ENCODE results near the gene BIRC7.

Gene BIRC7

DNA sequence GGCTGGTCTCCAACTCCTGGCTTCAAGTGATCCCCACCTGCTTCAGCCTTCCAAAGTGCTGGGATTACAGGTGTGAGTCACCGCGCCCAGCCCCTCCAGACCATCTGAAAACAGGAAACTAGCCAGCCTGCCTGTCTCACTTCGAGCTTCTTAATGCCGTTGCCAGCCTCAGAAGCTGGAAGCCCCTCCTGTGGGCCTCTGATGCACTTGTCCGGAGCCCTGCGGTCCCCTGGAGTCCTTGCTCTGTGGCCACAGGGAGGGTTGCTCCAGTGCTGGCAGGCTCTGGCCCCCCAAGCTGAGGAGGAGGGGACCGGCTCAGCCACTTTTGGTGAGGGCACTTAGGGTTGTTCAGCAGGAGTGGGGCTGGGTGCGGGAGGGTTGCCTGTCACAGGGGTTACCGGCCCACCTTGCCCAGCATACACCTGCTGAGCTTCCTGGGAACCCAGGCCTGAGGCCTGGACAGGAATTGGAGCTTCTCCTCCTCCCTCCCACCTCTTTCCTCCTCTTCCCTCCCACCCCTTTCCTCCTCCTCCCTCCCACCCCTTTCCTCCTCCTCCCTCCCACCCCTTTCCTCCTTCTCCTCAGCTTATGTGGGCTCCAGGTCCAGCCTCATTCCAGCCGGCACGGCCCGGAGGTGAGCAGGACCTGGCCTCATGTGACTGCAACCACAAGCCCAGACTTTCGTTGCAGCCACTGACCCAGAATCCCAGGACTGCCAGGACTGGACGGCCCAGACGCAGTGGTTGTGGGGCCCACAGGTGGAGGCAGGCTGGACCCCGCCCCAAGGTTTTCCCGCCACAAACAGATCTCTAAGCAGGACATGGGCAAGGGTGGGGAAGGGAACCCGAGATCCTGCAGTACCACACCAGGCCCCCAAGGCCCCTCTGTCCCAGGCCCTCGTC, 9.4 kb upstream of the BIRC7 start:
- no peak for DNase-seq

DNA sequence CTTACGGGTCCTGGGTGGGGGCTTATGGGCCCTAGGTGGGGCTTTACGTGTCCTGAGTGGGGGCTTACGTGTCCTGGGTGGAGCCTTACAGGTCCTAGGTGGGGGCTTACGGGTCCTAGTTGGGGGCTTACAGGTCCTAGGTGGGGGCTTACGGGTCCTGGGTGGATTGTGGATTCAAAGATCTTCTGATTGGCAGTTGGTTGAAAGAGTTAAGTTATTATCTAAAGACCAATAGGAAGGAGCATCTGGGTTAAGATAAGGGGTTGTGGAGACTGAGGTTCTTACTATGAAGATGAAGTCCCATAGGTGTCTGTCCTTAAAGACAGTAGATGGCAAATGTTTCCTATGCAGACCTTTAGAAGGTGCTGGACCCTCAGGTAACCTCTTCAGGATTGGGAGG, 8.4 kb upstream of the BIRC7 start:
- DNase-seq: no peak

DNA sequence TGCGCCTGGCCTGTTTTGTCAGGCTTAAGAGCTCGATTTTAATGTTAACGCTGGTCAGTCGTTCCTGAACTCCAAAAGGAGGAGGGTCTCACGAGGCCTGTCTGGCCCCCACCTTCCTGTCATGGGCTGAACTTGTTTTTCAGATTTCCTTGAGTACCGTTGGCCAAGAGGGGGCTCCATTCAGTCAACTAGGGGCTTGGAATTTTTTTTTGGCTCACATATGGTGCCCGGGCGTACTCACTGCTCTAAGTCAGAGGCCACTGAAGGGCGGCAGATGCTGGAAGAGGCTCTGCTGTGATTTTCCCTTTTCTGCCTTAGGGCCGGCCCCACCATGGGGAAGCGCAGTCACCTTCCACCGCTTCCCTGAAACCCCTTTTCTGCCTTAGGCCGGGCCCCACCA, 6.9 kb upstream of the BIRC7 start:
- DNase-seq: no peak

DNA sequence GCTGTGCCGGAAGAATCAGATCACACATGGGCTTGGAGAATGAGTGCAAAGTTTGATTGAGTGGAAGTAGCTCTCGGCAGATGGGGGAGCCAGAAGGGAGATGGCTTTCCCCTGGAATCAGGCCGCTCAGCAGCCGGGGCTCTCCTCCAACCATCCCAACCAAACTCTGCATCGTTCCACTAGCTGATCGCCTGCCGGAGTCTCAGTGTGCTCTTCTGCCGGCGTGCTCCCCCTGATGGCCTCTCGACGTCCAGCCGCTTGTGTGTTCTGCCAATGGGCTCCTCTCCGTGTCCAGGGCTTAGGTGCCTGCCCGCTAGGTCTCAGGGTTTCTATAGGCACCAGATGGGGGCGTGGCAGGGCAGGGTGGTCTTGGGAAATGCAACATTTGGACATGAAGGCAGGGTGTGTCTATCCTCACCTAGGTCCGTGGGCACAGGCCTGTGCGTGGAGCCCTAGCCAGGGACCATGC, 4.9 kb upstream of the BIRC7 start:
- DNase-seq: no peak

DNA sequence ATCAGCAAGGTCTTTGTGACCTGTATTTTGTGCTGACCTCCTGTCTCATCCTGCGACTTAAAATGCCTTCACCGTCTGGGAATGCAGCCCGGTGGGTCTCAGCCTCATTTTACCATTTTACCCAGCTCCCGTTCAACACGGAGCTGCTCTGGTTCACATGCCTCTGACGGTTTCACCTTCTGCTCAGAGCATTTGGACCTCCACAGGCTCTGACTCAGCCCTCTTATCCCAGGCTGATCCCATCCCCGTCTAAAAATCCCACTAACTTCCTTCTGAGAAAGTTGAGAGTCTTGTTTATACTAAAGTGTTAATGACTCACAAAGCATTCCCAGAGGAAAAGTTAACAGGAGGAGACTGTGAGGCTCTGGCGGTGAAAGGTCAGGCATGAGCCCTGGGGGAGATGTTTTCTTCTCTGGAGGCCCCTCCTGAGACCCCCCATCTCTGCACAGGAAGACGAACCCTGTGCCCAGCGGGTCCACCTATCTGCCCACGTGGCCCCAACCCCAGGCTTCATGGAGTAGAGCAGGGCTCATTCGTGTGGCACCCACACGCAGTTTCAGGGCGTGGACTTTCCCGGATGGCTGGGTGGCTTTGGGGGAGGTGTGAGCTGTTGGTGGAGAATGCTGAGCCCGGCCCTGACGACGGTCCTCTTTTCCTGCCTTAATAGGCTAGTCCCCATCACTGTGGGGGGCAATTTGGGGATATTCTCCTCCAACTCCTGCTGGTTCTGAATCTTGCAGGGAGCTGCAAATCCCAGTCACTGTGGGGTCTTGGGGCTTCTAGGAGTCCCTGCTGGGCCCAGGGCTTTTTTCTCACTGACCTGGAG, 3.3 kb upstream of the BIRC7 start:
- no peak for DNase-seq

DNA sequence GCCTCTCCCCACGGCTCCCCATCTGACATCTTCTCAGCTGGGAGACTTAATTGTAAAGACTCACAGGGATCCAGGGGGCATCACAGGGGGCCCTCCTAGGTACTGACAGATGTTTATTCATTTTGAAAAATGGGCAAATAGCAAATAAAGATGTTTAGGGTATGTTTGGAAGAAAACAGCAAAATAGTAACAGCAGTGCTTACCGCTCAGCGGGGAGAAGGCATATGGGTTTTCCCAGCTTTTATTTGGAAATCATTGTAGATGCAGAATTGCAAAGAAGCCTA, 2.7 kb upstream of the BIRC7 start:
- no peak for DNase-seq

DNA sequence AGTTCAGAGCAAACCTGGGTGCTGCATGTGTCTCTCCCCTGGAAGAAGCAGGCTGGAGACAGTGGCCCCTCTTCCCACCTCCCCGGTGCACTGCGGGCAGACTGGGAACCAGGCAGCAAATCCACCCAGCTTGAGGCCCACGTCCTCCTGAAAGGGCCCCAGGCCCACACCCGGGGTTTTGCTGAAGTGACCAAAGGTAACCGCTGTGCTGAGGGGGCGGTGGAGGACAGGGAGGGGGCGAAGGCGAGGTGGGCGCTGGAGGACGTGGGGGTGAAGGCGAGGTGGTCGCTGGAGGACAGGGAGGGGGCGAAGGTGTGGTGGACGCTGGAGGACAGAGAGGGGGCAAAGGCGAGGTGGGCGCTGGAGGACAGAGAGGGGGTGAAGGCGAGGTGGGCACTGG, 1.8 kb upstream of the BIRC7 start:
- DNase-seq: no peak

DNA sequence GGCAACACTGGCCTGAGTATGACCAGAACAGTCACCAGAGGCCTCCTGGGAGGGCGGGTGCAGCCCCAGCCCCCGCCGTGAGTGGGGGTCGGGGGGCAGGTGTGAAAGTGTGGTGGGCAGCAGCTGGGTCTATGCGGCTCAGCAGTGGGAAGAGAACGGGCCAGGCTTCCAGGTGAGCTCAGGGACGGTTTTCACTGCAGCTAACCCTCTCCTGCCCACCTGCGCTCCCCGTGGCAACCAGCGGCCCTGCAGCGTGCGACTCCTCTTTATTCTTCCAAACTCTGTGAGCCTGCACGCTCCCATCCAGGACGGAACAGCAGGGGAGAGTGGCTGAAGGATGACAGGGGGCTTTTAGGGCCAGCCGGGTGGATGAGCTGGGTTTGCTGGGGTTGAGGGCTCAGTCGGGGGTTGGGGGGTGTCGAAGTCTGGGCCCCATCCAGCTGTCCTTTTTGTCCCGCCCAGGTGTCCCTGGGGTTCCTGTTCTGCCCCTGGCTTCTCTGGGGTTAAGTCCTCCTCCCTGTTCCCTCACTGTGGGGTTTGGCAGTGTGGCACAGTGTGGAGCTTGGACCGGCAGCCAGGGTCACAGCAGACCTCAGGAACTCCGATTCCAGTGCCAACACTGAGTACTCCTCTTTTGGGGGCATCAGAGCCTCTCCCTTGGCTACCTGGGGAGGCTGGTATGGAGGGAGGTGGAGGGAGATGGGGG, 859 bp upstream of the BIRC7 start:
- peak; percentile 38 for DNase-seq

DNA sequence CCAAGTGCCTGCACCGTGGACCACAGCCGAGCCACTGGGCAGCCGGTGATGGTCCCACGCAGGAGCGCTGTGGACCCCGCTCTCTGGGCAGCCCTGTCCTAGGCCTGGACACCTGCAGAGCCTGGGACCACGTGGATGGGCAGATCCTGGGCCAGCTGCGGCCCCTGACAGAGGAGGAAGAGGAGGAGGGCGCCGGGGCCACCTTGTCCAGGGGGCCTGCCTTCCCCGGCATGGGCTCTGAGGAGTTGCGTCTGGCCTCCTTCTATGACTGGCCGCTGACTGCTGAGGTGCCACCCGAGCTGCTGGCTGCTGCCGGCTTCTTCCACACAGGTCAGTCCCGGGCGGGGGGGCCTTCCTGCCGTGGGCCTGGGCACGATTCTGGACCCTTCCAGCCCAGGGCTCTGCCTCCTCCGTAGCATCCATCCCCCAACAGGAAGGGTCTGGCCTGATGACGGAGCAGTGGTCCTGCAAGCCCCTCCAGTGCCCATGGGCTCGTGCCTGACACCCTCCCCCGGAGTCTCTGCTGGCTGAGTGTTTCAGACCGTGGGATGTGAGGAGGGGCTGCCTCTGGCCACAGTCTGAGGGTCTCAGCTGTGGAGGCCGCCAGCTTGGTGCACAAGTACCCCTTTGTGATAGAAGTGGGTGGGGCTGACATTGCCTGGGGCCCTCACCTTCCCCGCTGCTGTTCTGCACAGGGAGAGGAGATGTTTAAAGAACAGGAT, 572 bp downstream of the BIRC7 start:
- no peak for DNase-seq

DNA sequence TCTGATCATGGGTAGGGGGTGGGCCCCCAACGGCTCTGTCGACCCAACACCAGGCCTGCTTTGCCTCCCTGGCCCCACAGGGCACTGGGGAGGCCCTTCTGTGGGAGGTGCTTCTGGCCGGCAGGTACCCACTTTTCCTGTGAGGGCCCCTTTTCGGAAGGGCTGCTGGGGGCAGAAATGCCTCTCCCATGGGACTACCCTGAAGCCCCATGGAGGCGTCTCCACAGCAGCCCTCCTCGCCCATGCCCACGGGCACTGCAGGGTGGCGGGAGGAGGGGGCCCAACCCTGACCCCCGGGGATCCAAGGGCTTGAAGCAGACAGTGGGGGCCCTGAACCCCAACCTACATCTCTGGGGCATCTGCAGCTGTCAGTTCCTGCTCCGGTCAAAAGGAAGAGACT, 2.3 kb downstream of the BIRC7 start:
- no peak for DNase-seq

DNA sequence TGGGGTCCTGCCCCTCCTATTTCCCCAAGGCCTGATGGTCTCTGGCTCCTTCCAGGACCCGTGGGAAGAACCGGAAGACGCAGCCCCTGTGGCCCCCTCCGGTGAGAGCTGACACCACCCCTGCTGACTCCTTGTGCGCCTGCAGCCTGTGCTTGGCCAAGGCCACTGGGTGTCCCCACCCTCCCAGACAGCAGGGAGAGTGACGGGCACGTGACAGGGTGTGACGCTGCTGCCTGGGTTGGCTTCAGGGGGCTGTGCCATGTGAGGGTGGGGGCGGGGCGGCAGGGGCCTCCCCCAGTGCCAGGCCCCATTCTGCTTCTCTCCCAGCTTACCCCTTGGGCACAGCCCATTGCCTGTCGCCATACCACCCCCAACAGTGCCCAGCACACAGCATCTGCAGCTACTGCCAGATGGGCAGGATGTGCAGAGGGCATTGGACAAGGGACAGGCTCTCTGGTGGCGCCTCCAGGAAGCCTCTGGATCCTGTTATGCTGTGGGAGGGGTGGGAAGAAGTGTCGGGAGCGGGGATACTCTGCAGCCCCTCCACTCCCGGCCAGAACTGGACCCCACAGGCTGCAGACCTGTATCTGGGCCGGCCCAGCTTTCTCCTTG, 2.9 kb downstream of the BIRC7 start:
- no peak for DNase-seq

DNA sequence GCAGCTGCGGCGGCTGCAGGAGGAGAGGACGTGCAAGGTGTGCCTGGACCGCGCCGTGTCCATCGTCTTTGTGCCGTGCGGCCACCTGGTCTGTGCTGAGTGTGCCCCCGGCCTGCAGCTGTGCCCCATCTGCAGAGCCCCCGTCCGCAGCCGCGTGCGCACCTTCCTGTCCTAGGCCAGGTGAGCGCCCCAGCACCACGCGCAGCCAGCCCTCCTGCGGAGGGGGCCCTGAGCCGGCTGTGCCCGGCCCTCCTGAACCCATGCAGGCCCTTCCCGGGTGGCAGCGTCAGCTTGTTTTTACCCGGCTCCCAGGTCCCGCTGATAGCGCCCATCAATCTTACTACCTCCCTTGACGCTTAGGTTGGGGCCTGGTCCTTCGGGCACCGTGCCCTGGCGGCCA, 3.7 kb downstream of the BIRC7 start:
- no peak for DNase-seq

DNA sequence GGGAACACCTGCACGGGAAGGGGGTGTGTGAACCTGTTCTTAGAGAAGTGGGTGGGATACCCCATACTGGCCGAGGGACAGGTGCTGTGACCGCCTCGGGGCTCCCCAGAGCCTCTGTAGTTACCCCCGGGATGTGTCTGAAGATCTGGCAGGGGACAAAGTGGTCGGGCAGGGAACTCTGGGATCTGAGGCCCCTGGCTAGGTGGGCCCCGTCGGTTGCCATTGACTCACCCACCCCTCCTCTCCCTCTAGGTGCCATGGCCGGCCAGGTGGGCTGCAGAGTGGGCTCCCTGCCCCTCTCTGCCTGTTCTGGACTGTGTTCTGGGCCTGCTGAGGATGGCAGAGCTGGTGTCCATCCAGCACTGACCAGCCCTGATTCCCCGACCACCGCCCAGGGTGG, 4.3 kb downstream of the BIRC7 start:
- no peak for DNase-seq

DNA sequence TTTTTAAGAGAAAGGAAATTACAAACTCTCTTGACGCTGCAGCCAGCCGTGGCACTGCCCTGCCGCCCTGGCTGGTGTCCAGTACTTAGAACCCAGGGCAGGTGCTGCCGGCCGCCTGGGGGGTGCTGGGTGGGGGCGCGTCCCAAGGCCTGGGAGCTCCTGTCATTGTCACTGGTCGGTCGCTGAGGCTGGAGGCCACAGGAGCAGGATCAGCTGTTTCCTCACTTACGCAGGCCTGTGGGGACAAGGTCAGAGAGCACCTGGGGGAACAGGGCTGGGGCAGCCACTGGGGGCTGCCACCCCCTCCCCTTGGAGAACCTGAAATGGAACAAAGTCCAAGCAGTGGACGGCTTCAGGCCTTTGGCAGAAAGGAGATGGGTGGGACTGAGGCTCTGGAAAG, 5.6 kb downstream of the BIRC7 start:
- DNase-seq: peak; percentile 82

DNA sequence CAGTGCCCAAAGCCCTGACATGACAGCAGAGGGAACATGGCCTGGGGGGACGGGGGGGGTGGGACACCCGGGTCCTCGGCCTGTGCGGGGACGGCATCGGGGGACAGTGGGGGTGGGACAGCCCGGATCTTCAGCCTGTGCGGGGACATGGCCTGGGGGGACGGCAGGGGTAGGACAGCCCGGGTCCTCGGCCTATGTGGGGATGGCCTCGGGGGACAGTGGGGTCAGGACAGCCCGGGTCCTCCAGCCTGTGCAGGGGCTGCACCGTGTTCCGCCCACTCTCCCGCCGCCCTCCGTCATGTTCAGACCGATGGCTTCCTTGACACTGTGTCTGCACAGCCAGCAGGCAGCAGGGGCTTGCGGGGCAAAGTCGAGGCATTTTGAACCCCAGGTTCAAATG, 7.0 kb downstream of the BIRC7 start:
- no peak for DNase-seq

DNA sequence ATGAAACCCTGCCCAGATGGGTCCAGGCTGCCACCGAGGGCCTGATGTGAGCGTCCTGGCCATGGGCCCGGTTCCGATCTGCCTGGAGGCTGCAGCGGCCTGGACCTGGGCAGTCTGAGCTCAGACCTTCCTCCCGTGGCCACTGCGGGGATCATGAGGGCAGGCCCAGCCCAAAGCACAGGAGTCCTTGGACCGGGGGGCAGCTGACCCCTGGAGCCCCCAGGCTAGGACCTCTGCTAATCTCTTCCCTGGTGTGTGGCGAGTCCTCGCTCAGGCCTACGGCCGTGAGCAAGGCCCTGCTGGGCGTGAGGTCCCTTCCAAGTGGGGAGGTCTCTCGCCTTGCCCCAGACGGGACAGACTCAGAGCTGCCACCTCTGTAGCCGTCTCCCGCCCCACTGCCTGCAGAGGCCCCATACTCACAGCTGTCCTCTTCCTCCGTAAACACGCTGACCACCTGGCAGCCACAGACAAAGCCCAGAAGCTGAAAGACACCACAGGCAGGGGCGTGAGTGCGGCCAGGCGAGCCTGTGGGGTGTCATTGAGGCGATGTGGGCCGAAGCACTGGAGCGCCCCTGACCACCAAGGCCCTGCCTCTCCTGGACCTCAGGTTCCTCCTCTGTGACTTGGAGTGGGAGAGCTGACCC, 8.0 kb downstream of the BIRC7 start:
- no peak for DNase-seq

DNA sequence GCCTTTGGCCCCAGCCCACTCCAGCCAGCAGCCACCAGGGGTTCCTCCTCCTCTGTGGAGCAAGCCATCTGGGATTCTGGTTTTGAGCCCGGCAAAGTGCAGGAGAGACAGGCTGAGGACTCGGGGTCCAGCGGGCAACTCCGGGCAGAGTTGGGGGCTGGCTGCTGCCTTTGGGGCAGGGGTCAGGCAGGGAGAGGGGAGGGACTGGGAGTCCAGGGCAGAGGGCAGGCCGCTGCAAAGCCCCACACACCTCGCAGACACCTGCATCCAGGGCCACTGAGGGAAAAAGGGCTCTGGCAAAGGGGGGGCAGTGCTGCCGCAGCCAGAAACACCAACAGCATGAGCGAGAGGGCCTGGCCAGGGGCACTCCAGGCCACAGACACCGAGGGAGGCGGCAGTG, 8.8 kb downstream of the BIRC7 start:
- DNase-seq: no peak

DNA sequence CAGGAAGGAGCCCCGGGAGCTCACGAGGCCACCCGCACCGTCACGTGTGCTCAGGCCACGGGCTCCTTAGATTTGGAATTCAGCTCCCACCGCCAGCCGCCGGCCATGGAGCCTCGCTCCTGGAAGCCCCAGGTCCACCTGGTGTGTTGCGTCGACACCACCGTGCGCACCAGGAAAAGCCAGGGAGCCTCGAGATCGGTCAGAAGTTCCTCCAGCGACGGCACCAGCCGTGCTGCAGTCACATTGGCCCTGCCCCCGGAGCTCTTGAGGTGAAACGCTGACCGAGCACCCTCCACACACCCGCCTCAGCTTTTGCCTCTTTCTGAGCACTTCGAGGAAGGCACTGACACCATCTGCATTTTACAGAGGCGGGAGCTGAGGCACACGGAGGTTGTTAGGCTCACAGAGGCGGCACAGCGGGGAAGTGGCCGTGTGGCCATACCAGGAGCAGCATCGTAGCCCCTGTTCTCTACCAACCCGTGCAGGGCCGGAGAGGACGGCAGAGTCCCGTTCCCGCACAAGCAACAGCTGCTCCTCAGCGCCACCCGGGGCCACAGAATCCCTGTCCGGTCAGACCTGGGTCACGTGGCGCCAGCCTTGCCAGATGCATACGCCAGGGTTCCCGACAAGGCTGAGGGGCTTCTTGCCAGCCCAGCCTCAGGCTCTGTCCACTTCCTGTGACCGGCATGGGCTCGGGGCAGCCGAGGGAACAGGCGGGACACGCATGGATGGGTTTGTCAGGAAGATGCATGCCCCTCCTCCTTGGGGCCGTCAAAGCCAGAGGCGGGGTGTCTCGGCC, 11.0 kb downstream of the BIRC7 start:
- DNase-seq: no peak

DNA sequence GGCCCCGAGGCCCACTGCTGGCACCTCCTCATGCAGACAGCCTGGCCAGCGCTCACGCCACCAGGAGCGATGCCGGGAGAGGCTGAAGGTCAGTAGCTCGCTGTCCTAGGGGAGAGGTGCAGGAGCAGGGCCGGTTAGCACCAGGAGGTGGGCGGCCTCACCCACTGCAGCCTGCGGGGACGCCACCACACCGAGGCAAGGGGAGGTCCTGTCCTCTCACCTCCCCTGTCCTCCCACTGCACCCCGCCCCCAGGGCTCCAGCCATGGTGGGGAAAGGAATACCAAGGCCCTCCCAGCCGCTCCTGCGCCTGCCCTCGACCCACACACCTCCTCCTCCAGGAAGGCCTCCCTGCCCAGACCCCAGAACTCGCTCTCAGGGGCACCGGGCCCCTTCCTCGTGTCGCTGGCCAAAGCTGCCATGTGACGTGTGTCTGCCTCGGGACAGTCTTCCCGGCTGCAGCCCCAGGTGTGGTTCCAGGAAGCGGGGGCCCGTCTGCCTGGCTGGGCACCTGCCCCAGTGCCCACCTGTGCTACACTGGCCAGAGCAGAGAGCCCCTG, 12.0 kb downstream of the BIRC7 start:
- no peak for DNase-seq

DNA sequence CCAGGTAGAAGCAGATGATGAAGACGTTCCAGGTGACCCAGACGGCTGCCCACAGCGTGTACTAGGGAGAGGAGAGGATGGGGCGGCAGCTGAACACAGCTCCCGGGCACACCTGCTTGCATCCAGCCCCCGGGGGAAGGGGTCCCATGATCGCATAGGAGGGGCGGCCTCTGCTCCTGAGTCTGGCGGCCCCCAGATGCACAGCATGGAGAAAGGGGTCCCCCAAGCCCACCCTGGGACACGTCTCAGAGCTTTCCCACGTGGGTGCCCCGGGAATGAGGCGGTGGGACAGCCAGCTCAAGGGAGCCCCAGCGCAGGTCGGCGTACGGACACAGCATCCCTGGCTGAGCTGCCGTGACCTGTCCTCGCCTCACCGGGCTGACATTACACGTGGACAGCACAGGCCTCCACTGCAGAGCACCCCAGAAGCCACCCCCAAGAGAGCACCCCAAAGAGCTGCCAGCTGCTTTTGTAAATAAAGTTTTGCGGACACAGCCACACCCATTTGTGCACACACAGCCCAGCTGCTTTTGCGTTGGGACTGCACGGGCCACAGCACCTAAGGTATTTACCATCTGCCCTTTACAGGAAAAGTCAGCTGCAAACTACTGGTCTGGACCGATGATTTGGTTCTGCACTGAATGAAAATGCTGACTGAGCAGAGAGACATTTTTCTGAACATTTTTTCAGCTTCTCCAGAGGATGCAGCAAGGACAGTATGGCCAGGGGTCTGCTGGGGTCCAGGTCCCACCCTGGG, 13.3 kb downstream of the BIRC7 start:
- no peak for DNase-seq

All from DMS79 (cell line).